ENCODE data around the gene ERP29.
"Not testable (repeated sequence)": the region's sequence is repeated elsewhere in the genome, so short reads cannot be mapped to it uniquely, and the experiment has no call there.

ERP29 gene

DNA sequence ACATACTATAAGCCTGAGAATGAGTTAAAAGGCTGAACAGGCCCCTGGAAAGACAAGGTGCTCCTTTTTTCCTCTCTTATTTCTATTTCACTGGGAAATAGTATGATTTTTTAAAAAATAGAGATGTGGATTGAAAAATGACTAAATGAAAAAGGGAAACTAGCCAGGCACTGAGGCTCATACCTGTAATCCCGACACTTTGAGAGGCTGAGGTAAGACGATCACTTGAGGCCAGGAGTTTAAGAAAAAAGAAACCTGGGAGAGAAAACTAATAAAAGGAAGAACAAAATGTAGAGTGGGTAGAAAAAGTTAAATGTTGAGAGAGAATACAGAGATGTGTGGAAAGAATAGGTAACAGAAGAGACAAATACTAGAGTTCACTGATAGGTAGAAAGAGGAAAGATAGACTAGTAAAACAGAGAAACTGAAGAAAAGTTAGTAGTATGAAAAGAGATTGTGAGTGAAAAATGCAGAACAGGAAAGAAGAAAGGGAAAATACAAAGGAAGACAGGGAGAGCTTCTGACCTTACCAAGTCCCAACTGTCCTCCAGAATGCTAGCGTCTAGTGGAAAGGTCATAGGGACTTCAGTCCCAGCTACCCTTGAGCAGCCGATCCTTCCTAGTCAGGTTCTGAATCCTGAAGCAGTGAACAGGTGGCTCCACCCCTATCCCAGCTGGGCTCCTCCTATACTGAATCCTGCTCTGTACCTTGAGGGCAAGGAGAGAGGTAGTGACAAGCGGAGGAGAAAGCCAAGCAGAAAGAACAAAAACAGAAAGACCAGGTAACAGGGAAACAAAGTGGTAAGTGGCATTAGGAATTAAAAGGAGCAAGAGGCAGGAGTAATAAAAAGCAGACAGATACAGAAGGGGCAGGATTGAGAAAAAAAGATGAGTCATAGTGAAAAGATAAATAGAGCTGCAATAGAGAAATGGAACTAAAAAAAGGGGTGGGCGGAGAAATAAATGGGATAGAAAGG lies 7.5 kb upstream of the ERP29 start:
- no peak for DNase-seq

DNA sequence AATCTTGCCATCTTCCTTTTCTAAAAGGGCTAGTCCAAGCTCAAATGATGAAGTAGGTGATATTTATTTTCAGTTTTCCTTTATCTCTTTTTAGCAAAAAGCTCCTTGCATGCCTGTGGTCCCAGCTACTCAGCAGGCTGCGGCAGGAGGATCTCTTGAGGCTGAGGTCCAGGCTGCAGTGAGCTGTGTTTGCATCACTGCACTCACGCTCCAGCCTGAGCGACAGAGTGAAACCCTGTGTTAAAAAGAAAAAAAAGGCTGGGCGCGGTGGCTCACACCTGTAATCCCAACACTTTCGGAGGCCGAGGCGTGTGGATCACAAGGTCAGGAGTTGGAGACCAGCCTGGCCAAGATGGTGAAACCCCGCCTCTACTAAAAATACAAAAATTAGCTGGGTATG lies 5.3 kb upstream of the ERP29 start:
- DNase-seq = no peak

DNA sequence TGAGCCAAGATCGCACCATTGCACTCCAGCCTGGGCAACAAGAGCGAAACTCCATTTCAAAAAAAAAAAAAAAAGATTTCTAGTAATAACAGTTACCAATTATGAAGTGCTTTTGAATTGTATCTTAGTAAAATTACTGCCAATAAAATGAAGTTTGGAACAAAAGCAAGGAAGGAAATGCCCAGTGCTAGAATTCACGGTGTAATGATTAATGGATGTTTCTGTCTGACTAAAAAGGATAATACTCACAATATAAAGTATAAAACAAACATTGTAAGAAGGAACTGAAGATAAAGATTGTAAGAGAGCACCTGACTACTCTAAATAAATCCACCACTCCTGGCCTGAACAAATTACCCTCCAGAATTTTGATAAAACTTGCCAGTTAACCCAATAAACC lies 4.3 kb upstream of the ERP29 start:
- DNase-seq = no peak

DNA sequence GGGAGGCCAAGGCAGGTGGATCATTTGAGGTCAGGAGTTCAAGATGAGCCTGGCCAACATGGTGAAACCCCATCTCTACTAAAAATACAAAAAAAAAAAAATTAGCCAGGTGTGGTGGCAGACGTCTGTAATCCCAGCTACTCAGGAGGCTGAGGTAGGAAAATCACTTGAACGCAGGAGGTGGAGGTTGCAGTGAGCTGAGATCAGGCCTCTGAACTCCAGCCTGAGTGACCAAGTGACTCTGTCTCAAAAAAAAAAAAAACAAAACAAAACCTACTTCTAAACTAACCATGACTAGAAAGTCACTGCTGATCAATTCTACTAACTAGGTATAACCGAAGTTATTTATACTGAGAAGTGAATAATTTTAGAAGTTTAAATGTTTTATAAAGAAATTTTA lies 3.6 kb upstream of the ERP29 start:
- DNase-seq = not testable (repeated sequence)

DNA sequence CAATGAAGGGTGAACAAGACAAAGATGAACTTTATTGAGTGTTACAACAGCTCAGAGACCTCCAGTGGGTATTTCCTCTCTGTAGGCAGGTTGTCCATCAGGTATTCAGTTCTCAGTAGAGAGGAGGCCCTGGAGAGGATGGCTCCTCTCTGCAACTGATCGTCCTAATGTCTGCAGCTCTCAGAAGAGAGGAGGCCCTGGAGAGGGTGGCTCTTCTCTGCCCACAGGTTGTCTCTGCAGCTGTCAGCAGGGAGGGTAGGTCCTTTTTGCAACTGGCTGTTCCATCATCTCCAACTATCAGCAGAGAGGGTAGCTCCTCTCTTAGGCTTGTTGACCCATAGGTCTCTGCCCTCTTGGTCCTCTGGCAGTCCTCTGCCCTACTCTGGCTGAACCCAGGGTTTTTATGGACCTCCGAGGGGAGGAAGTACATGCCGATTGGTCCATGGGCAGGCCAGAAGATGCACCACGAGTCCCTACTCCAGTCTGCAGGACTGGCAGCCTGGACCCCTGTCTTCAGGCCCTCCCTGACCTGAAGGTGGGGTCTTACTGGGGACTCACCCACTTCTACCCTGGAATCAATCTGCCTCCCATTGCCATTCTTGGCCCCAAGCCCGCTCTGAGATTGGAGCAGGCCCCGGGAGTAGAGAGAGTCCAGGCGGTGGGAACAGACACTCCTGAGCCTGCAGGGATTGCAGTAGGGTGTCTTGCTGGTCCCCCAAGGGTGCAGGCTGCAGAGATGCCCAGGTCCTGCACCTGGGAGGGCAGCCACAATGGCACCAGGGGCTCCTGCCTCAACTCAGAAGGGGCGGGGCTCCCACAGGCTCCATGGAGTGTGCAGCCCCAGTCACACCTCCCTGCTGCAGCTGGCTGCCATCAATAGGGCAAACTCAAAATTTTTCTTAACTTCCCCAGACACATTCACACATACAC lies 2.5 kb upstream of the ERP29 start:
- DNase-seq = no peak

DNA sequence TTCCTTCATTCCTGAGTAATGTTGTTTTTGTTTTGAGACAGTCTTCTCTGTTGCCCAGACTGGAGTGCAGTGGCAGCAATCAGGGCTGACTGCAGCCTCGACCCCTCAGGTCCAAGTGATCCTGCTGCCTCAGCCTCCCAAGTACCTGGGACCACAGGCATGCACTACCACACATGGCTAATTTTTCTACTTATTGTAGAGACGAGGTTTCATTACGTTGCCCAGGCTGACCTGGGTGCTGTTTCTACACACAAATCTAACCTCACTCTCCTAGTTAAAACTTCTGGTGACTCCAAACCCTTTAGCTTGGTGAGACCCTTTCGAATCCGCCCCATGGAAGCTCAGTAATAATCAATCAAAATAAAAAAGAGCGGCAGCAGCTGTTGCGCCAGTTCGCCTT lies 1.5 kb upstream of the ERP29 start:
- DNase-seq = no peak

DNA sequence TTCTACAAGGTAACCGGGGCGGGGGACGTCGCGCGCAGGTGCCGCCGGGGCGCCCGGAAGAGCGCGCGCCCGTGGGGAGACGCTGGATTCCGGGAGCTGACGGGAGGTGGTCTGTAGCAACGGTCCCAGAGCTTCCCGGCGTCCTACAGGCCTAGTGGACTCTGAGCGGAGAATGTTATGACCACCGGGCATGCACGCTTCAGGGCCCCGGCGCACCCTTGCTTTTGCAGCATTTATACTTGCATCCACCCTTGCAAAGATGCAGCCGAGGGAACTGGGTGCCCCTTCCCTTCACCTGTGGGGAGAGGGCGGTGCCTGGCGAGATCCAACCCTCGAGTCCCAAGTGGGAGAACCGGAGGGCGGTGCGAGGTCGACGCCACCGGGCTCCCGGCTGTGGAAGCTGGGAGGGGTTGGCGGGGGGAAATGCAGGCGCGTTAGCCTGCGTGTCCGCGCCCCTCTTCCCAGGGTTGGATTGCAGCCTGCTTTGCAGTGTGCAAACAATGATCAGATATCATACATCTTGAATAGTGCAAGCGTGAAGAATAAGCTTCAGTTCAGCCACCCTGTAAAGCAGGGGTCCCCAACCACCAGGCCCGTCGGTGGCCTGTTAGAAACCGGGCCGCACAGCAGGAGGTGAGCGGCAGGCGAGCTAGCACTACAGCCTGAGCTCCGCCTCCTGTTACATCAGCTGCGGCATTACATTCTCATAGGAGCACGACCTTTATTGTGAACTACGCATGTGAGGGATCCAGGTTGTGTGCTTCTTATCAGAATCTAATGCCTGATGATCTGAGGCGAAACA lies 576 bp downstream of the ERP29 start:
- DNase-seq = peak; percentile 78

DNA sequence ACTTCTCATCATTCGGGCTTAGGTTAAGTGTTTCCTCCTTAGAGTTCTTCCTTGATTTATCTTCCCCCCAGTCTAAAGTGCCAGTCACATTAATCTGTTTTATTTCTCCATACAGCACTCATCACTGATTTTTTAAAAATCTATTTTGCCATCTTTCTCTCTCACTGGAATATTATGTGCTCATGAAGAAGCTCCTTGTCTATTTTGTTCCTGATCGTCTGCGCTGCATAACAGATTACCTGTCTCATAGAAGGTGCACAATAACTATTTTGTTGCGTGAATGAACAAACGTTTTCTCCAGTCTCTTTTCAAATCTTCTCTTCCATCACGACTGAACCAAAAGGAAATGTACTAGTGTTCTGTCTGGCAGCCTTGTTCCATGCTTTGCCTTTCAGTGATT lies 2.7 kb downstream of the ERP29 start:
- no peak for DNase-seq

DNA sequence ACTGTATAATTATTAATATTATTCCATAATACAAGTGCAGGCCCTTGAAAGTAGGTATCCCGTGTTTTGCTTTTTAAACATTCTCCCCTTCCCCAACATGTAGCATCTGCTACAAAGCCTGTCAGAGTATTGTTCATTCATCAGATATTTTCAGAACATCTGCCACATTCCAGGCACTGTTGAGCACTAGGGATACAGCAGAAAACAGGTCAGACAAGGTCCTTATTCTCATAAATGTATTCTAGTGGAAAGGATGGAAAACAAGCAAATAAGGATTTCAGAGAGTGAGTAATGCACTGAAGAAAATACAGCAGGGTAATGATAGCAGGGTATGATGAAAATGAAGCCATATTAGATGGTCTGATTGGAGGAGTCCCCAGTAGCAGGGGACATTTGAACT lies 3.8 kb downstream of the ERP29 start:
- no peak for DNase-seq

DNA sequence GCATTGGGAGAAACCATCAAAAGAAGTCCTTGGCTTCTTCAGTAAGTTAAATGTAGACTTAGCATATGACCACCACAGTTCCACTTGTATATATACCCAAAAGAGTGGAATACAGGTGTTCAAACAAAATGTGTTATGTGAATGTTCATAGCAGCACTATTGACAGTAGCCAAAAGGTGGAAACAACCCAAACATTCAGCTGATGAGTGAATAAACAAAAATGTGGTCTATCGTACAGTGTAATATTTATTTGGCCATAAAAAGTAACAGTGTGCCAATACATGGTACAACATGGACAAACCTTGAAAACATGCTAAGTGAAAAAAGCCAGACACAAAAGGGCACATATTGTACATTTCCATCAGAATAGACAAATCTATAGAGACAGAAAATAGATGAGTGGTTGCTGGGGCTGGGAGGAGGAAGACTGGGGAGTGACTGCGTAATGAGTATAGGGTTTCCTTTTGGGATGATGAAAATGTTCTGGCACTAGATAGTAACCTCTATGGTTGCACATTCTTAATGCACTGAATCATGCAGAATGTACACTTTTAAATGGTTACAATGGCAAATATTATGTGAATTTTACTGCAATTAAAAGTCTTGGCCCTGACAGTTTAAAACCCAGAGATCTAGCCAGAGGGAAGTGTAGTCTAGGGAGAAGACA lies 5.5 kb downstream of the ERP29 start:
- DNase-seq = no peak

DNA sequence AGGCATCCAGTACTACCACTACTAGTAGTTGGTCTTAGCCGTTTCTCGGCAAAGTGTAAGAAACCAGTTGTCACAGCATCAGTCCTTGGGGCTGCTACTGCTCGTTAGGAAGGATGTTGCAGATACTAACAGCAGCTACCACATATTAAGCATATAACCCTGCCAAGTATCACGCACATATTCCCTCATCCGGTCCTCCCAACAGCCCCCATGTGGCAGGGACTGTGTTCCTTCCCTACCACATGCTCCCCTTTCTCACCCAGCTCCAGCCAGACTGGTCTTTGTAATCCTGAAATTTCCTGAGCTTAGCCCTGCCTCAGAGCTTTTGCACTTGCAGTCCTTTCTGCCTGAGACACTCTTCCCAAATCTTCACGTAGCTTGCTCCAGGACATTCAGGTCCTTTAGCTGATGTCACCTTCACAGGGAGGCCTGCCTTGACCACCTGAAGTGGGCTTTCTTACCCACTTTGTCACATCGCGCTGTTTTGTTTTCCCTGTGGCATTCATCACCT lies 7.8 kb downstream of the ERP29 start:
- DNase-seq = no peak

DNA sequence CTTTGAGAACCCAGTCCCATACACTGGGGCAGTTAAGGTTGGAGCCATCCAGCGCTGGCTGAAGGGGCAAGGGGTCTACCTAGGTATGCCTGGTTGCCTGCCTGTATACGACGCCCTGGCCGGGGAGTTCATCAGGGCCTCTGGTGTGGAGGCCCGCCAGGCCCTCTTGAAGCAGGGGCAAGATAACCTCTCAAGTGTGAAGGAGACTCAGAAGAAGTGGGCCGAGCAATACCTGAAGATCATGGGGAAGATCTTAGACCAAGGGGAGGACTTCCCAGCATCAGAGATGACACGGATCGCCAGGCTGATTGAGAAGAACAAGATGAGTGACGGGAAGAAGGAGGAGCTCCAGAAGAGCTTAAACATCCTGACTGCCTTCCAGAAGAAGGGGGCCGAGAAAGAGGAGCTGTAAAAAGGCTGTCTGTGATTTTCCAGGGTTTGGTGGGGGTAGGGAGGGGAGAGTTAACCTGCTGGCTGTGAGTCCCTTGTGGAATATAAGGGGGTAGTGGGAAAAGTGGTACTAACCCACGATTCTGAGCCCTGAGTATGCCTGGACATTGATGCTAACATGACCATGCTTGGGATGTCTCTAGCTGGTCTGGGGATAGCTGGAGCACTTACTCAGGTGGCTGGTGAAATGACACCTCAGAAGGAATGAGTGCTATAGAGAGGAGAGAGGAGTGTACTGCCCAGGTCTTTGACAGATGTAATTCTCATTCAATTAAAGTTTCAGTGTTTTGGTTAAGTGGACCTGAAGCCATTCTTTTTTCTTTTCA lies 9.2 kb downstream of the ERP29 start:
- no peak for DNase-seq

DNA sequence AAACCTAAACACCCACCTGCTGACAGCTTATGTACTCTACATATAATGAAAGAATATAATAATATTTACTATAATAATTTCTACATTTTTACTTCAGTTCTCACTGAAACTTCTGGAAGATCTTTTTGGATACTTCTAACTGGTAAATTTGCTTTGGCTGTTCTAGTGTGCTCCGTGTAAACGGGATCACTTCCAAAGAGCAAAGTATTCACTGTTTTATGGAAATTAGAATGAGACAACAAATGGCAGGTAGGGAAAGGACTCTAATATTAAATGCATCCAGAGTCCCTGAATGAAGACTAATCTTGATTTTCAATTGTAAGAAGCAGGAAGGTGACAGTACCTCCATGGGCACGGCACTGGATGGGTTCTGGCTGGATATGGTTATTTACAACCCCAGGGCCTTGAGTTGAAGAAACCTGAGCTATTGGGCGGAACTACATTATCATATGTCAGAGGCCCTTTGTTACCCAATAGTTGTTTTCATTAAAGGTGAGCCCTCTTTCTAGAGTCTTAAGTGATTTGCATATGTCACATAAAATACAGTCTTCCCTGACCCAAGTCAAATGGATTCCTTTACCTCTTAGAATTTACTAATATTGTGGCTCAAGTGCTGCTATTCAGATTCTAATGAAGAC lies 10.7 kb downstream of the ERP29 start:
- no peak for DNase-seq

DNA sequence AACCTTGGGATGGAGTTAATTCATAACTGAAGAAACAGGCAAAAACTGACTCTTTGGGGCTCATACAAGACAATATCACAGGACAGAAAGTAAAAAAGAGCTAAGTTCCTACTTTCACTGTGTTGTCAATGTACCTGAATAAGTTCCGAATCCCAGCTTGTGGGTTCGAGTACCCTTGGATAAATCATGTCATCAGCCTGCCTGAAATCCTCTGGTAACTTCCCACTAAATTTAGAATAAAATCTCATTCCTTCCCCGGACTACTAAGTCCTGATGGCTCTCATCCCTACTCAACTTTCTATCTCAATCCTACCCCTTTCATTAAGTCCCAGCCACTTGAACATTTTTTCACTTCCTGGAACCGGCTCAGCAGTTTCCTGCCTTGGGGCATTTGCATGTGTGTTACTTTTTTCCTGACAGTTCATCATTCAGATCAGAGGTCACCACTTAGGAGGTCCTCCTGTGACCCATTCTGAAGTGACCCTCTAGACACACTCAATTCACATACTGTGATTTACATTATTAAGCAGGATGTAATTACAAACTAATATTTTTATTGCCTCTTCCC lies 12.7 kb downstream of the ERP29 start:
- DNase-seq = no peak

DNA sequence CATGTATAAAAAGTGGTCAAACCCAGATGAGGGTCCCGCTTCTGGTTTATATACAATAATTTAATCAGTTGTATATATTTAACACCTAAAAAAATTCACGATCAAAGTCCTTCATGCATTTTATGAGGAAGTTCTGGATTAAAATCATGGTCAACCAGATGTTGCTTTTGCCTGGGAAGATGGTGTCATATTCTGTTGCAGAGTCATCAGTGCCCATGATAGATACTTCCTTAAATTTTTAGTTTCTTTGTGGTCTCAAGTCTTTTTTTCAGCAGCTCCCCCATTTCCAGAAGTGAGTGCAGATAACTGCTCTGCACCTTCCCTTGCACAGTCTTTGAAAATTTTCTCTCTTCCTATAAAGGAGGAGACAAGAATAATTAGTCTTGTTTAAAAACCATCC lies 16.1 kb downstream of the ERP29 start:
- no peak for DNase-seq

DNA sequence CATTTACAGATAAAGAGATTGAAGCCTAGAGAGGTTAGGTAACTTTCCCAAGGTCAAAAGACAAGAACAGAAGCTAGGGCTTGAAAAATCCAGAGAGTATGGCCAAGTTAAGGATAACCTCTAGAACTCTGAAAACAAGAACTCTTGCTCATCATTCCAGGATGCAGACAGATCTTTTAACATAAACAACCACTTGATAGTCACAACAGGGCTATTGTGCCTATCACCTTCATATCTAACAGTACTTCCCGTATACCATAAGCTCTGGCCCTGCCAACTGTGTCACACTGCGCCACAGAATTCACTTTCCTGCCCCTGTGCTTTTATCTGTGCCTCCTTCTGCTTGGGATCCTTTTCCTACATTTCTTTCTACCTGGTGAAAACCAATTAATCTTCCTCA lies 18.2 kb downstream of the ERP29 start:
- no peak for DNase-seq

DNA sequence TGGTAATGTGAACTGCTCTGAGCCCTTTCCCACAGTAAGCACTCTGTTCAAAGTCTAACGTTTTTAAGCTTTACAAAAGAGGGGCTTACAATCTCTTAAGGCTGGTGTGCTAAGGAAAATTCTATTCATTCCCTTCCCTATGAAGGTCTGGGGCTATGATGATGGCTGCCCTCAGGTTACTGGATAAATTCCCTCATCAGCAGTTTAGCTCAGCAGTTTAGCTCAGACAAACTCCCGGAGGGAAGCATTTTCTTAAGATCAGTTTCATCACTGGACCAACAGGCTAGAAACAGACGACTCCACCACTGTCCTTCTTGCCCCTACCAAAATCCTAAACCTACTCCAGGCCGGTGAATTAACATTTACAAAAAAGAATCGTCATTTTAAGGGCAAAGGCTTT lies 19.1 kb downstream of the ERP29 start:
- DNase-seq = no peak

DNA sequence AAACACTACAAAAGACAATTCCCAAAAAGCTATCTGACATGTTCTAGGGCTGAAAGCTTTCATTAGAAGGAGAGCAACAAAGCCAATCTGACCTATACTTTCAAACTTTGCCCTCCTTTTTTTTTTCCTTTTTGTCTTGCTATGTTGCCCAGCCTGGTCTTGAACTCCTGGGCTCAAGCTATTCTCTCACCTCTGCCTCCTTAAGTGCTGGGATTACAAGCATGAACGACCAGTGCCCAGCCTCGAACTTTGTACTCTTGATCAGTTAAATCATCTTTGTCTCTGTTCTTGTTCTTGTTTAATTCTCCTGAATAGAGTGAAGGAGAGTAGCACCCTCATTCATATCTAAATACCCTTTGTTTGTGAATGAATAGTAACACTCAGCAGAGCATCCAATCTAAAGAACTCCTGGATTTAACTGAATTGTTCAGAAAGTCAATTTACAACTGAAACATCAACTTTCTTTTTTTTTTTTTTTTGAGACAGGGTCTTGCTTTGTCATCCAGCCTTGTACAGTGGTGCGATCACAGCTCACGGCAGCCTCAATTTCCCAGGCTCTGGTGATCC lies 22.1 kb downstream of the ERP29 start:
- DNase-seq = no peak

DNA sequence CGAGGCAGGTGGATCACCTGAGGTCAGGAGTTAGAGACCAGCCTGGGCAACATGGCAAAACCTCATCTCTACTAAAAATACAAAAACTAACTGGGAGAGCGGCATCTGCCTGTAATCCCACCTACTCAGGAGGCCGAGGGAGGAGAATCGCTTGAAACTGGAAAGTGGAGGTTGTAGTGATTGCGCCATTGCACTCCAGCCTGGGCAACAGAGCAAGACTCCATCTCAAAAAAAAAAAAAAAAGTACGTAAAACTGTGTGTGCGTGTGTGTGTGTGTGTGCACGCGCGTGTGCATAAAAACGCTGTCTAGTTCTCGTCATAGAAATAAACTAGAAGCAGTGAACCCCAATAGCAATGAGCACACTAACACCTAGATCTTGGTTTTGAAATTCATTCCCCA lies 23.4 kb downstream of the ERP29 start:
- not testable (repeated sequence) for DNase-seq

DNA sequence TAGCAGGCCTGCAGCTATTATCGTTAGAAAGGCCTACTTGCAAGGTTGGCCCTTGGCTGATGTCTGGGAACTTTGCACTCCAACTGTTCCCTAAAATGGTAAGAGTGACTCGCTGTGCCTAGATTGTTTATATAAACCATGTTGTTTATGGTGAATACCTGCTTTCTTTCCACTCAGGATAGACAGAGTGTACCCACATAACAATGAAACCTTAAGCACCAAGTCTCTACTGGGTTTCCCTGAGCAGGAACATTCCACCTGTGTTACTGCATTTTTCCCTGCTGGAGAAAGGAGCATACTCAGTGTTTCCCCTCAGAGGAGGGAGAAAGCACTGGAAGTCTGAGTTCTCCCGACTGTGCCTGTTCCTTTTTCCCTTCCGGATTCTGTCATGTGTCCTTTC lies 32.8 kb downstream of the ERP29 start:
- DNase-seq = no peak
